Measurements from ENCODE around the gene KIF26B.

Gene KIF26B

DNA sequence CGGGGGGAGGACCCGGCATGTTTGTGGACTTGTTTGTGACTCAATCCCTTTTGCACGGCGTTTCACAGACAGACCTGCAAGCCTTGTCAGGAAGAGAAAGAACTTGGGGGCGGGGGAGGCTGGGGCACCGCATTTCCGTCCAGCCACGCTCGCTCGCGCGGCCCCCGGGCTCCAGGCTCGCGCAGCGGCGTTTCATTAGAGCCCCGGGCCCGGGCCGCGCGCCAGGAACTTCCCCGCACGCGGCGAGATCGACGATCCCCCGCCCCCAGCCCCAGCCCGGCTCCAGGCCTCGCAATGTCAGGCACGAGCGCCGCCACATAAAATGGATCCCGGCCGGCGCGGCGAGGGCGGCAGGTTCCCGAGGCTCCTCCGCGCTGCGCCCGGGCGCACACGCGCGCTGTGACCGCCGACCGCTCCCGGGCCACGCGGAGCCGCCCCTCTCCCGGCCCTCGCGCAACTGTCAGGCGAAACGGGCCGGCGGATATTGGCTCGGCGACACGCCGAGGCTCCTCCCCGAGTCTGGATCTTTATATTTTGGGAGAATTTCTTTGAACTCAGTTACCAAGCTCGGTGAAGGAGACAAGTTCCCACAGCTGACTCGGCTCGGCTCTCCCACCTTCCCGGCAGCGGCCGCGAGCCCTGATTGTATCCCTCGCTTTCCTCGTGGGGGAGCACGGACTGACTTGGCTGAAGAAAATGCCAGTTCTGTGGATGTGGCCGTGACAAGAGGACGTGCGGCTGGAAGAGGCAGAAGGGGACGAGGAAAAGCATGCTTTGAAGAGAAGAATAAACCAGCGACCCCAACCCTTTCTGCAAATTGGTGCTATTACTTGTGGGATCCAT lies at the start of gene KIF26B:
Gene KIF26B (plus strand): TSS at position 557 of the 843 bp plus-strand sequence. CDS start 440 bp downstream, outside the sequence.
- Histone ChIP-seq H4K20me1 (ENCODE audit: insufficient read depth, low read length) (0 out of 2 replicates have a peak, but pooled peaks cover 3% of the 10 kb centered on the region), H3K79me2 (ENCODE audit: insufficient read depth, low read length) (no peaks in the 10 kb centered on the region), H3K36me3 (ENCODE audit: insufficient read depth, low read length) (no peaks in the 10 kb centered on the region), H3K9ac (ENCODE audit: low read depth, low read length) (peak within 1 kb of the TSS; percentile 45; the same call in 1 of the 2 replicates), H2AFZ (ENCODE audit: low read depth, low read length) (peak within 1 kb of the TSS; percentile 66), H3K27me3 (ENCODE audit: insufficient read depth, low read length, poor library complexity) (peaks cover 41% of the 10 kb centered on the region), H3K4me3 (ENCODE audit: low read depth in 1 of 2, low read length in 2 of 2) (peak within 1 kb of the TSS; percentile 3 to 51; a peak in 3 of 4 replicates), H3K4me1 (ENCODE audit: insufficient read depth, low read length) (peaks cover 33% of the 10 kb centered on the region), H3K4me2 (ENCODE audit: insufficient read depth, low read length) (peak within 1 kb of the TSS; percentile 66), H3K27ac (ENCODE audit: low read length) (no peak within 1 kb of the TSS), H3K9me3 (ENCODE audit: insufficient read depth, low read length, severe bottlenecking) (no peaks in the 10 kb centered on the region)
- TF ChIP-seq EZH2 (IDR thresholded peaks at IDR 0.05; ENCODE audit: borderline replicate concordance, low read depth, low read length, severe bottlenecking), result peak; percentile 84
- TF ChIP-seq, protein P1, sequence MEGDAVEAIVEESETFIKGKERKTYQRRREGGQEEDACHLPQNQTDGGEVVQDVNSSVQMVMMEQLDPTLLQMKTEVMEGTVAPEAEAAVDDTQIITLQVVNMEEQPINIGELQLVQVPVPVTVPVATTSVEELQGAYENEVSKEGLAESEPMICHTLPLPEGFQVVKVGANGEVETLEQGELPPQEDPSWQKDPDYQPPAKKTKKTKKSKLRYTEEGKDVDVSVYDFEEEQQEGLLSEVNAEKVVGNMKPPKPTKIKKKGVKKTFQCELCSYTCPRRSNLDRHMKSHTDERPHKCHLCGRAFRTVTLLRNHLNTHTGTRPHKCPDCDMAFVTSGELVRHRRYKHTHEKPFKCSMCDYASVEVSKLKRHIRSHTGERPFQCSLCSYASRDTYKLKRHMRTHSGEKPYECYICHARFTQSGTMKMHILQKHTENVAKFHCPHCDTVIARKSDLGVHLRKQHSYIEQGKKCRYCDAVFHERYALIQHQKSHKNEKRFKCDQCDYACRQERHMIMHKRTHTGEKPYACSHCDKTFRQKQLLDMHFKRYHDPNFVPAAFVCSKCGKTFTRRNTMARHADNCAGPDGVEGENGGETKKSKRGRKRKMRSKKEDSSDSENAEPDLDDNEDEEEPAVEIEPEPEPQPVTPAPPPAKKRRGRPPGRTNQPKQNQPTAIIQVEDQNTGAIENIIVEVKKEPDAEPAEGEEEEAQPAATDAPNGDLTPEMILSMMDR (IDR thresholded peaks at IDR 0.05; ENCODE audit: borderline replicate concordance, extremely low read depth, low read length, poor library complexity, severe bottlenecking), result no peak
- peak; percentile 56 for DNase-seq
- ATAC-seq (ENCODE audit: insufficient read depth, low read depth), result peak; percentile 39

DNA sequence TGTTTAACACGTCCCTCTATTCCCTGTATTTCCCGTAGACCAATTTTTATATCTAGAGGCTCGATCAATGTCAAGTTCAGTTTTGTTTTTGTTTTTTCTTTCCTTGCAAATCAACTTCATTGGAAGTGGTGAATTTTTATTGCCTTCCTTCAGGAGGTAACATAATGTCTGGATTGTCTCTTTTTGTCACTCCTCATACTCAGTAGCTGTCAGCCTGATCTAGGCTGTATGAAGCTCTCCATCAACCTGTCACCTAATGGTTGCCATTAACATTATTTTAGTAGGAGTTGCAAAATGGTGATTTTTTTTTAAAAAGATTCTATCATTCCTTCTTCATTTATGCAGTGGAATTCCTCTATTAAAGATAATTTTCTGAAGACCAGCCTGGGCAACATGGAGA lies 49.7 kb upstream of the KIF26B start:
- H2AFZ ChIP-seq (ENCODE audit: low read depth, low read length), result no peak overlapping the region
- H3K9ac ChIP-seq (ENCODE audit: low read depth, low read length), result no peak overlapping the region
- DNase-seq, result no peak
- H3K27me3 ChIP-seq (ENCODE audit: insufficient read depth, low read length, poor library complexity), result no peaks in the 10 kb centered on the region
- TF ChIP-seq, protein P1 (IDR thresholded peaks at IDR 0.05; ENCODE audit: borderline replicate concordance, extremely low read depth, low read length, poor library complexity, severe bottlenecking), result no peak
- no peak for TF ChIP-seq EZH2 (IDR thresholded peaks at IDR 0.05; ENCODE audit: borderline replicate concordance, low read depth, low read length, severe bottlenecking)
- H3K79me2 ChIP-seq (ENCODE audit: insufficient read depth, low read length), result no peaks in the 10 kb centered on the region
- H3K27ac ChIP-seq (ENCODE audit: low read length), result no peak overlapping the region
- H3K9me3 ChIP-seq (ENCODE audit: insufficient read depth, low read length, severe bottlenecking), result no peaks in the 10 kb centered on the region
- no peak overlapping the region for H3K4me2 ChIP-seq (ENCODE audit: insufficient read depth, low read length)
- no peaks in the 10 kb centered on the region for H3K36me3 ChIP-seq (ENCODE audit: insufficient read depth, low read length)
- no peaks in the 10 kb centered on the region for H3K4me1 ChIP-seq (ENCODE audit: insufficient read depth, low read length)
- no peaks in the 10 kb centered on the region for H4K20me1 ChIP-seq (ENCODE audit: insufficient read depth, low read length)
- no peak overlapping the region for H3K4me3 ChIP-seq (ENCODE audit: low read depth in 1 of 2, low read length in 2 of 2)
- no peak for ATAC-seq (ENCODE audit: insufficient read depth, low read depth)

DNA sequence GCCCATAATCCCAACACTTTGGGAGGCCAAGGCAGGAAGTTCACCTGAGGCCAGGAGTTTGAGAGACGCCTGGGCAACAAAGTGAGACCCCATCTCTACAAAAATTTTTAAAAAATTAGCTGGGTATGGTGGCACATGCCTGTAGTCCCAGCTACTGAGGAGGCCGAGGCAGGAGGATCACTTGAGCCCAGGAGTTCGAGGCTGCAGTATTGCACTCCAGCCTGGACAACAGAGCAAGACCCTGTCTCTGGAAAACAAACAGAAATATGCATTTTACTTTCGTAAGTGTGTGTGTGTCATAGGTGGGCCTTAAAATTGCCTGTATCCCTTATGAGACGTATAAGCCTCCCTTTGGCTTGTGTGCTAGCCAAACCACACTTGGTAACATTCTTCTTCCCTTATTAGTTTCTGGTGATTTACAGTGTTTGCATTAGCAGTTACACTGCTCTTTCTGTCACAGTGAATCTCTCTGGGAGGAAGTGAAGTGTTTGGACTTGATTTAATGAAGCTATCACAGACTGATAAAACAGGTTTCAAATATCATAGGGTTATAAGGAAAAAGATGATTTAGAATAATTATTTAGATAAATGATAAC lies 48.9 kb upstream of the KIF26B start:
- no peak for DNase-seq
- no peak overlapping the region for H3K27ac ChIP-seq (ENCODE audit: low read length)
- no peak for TF ChIP-seq EZH2 (IDR thresholded peaks at IDR 0.05; ENCODE audit: borderline replicate concordance, low read depth, low read length, severe bottlenecking)
- no peak overlapping the region for H3K4me3 ChIP-seq (ENCODE audit: low read depth in 1 of 2, low read length in 2 of 2)
- H3K9me3 ChIP-seq (ENCODE audit: insufficient read depth, low read length, severe bottlenecking), result no peaks in the 10 kb centered on the region
- no peaks in the 10 kb centered on the region for H4K20me1 ChIP-seq (ENCODE audit: insufficient read depth, low read length)
- no peaks in the 10 kb centered on the region for H3K36me3 ChIP-seq (ENCODE audit: insufficient read depth, low read length)
- H3K4me2 ChIP-seq (ENCODE audit: insufficient read depth, low read length), result no peak overlapping the region
- H3K27me3 ChIP-seq (ENCODE audit: insufficient read depth, low read length, poor library complexity), result no peaks in the 10 kb centered on the region
- H3K79me2 ChIP-seq (ENCODE audit: insufficient read depth, low read length), result no peaks in the 10 kb centered on the region
- ATAC-seq (ENCODE audit: insufficient read depth, low read depth), result no peak
- H2AFZ ChIP-seq (ENCODE audit: low read depth, low read length), result no peak overlapping the region
- H3K4me1 ChIP-seq (ENCODE audit: insufficient read depth, low read length), result no peaks in the 10 kb centered on the region
- H3K9ac ChIP-seq (ENCODE audit: low read depth, low read length), result no peak overlapping the region

DNA sequence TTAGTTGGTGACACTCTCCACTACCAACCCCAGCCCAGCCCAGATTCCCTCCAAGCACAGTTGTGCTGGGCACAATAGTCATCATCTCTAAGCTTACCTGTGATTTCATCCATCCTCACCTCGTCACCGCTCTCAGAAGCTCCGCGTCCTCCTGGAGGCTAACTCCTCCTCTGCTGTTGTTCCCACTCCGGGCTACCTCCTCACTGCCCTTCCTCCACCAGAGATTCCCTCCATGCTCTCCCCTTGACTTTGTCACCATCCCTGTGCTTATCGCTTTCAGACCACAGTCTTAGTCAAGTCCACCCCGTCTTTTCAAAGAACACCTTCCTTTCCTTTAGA lies 47.0 kb upstream of the KIF26B start:
- H3K79me2 ChIP-seq (ENCODE audit: insufficient read depth, low read length), result no peaks in the 10 kb centered on the region
- H3K27me3 ChIP-seq (ENCODE audit: insufficient read depth, low read length, poor library complexity), result no peaks in the 10 kb centered on the region
- ATAC-seq (ENCODE audit: insufficient read depth, low read depth) (no peak), DNase-seq (no peak)
- H3K4me1 ChIP-seq (ENCODE audit: insufficient read depth, low read length), result no peaks in the 10 kb centered on the region
- H3K36me3 ChIP-seq (ENCODE audit: insufficient read depth, low read length), result no peaks in the 10 kb centered on the region
- TF ChIP-seq EZH2 (IDR thresholded peaks at IDR 0.05; ENCODE audit: borderline replicate concordance, low read depth, low read length, severe bottlenecking), result no peak
- TF ChIP-seq, protein P1 (IDR thresholded peaks at IDR 0.05; ENCODE audit: borderline replicate concordance, extremely low read depth, low read length, poor library complexity, severe bottlenecking), result no peak
- no peak overlapping the region for H3K4me2 ChIP-seq (ENCODE audit: insufficient read depth, low read length)
- no peak overlapping the region for H3K4me3 ChIP-seq (ENCODE audit: low read depth in 1 of 2, low read length in 2 of 2)
- H3K9me3 ChIP-seq (ENCODE audit: insufficient read depth, low read length, severe bottlenecking), result no peaks in the 10 kb centered on the region
- no peak overlapping the region for H3K27ac ChIP-seq (ENCODE audit: low read length)
- no peaks in the 10 kb centered on the region for H4K20me1 ChIP-seq (ENCODE audit: insufficient read depth, low read length)
- H3K9ac ChIP-seq (ENCODE audit: low read depth, low read length), result no peak overlapping the region
- no peak overlapping the region for H2AFZ ChIP-seq (ENCODE audit: low read depth, low read length)

Data from DND-41 (cell line).